H9 (cell line): Measurements from ENCODE around the gene IGLON5. TPM values are rescaled to one million over a fixed set of nuclear protein-coding genes. Genes with fewer than 3 reads are reported as not detected.

Source experiments
- DNase-seq: peaks from one replicate; pipeline ENCODE4 v3.0.0-alpha.2; 2017
- H2AFZ ChIP-seq: one replicate; pipeline ENCODE4 v1.6.1; 2013; ENCODE audit warnings: mild to moderate bottlenecking, low read length, control low read depth, moderate library complexity
- H2AK5ac ChIP-seq: 2 replicates; pipeline ENCODE4 v1.6.1; 2013; ENCODE audit warnings: low read length, control low read depth, mixed read lengths; ENCODE audit not compliant: insufficient read length
- H2BK120ac ChIP-seq: one replicate; pipeline ENCODE4 v1.6.1; 2013; ENCODE audit warnings: low read depth, mild to moderate bottlenecking, low read length, control low read depth, inconsistent platforms; ENCODE audit not compliant: poor library complexity, severe bottlenecking
- H2BK12ac ChIP-seq: 2 replicates; pipeline ENCODE4 v1.6.1; 2013; ENCODE audit warnings: low read length, control low read depth, mixed read lengths, low read depth; ENCODE audit not compliant: insufficient read length
- H2BK15ac ChIP-seq: 2 replicates; pipeline ENCODE4 v1.6.1; 2013; ENCODE audit warnings: low read depth, low read length, control low read depth
- H2BK20ac ChIP-seq: one replicate; pipeline ENCODE4 v1.6.1; 2013; ENCODE audit warnings: low read depth, mild to moderate bottlenecking, low read length, control low read depth, inconsistent platforms; ENCODE audit not compliant: poor library complexity, severe bottlenecking
- H2BK5ac ChIP-seq: 2 replicates; pipeline ENCODE4 v1.6.1; 2013; ENCODE audit warnings: low read length, control low read depth, mixed read lengths; ENCODE audit not compliant: insufficient read length
- H3K14ac ChIP-seq: 2 replicates; pipeline ENCODE4 v1.6.1; 2013; ENCODE audit warnings: low read length, control low read depth; ENCODE audit not compliant: insufficient read depth
- H3K18ac ChIP-seq: 2 replicates; pipeline ENCODE4 v1.6.1; 2013; ENCODE audit warnings: low read depth, mild to moderate bottlenecking, mixed read lengths, low read length, control low read depth; ENCODE audit not compliant: insufficient read length
- H3K23ac ChIP-seq: 2 replicates; pipeline ENCODE4 v1.6.1; 2013; ENCODE audit warnings: low read length, control low read depth, mixed read lengths, low read depth; ENCODE audit not compliant: insufficient read length
- H3K23me2 ChIP-seq: 2 replicates; pipeline ENCODE4 v1.6.1; 2013; ENCODE audit warnings: low read depth, mild to moderate bottlenecking, mixed read lengths, low read length, control low read depth; ENCODE audit not compliant: insufficient read length, poor library complexity, severe bottlenecking
- H3K27ac ChIP-seq: 2 replicates; pipeline ENCODE4 v1.5.1; 2013; ENCODE audit warnings: low read length, control low read depth, mixed read lengths, low read depth; ENCODE audit not compliant: insufficient read length
- H3K27me3 ChIP-seq: 2 replicates; pipeline ENCODE4 v1.6.1; 2013; ENCODE audit warnings: low read length, control low read depth, inconsistent platforms; ENCODE audit not compliant: insufficient read depth
- H3K4ac ChIP-seq: 2 replicates; pipeline ENCODE4 v1.6.1; 2013; ENCODE audit warnings: low read depth, mild to moderate bottlenecking, control low read depth, inconsistent platforms, low read length, moderate library complexity
- H3K4me1 ChIP-seq: 2 replicates; pipeline ENCODE4 v1.6.1; 2013; ENCODE audit warnings: low read length, control low read depth, inconsistent platforms; ENCODE audit not compliant: insufficient read depth
- H3K4me2 ChIP-seq: 2 replicates; pipeline ENCODE4 v1.6.1; 2013; ENCODE audit warnings: low read length, control low read depth, mixed read lengths; ENCODE audit not compliant: insufficient read length, insufficient read depth
- H3K56ac ChIP-seq: 2 replicates; pipeline ENCODE4 v1.6.1; 2013; ENCODE audit warnings: low read depth, mild to moderate bottlenecking, mixed read lengths, low read length, control low read depth; ENCODE audit not compliant: insufficient read length
- H3K79me1 ChIP-seq: 2 replicates; pipeline ENCODE4 v1.6.1; 2013; ENCODE audit warnings: low read depth, mild to moderate bottlenecking, moderate library complexity, low read length, control low read depth, inconsistent platforms; ENCODE audit not compliant: insufficient read depth, poor library complexity, severe bottlenecking
- H3K79me2 ChIP-seq: 2 replicates; pipeline ENCODE4 v1.6.1; 2013; ENCODE audit warnings: low read length, control low read depth, inconsistent platforms; ENCODE audit not compliant: insufficient read depth
- H3K9ac ChIP-seq: 2 replicates; pipeline ENCODE4 v1.6.1; 2013; ENCODE audit warnings: low read length, control low read depth, mixed read lengths; ENCODE audit not compliant: insufficient read length; ENCODE audit errors: extremely low read depth
- H3K9me3 ChIP-seq: one replicate; pipeline ENCODE4 v1.6.1; 2013; ENCODE audit warnings: low read depth, low read length, inconsistent platforms; ENCODE audit not compliant: control insufficient read depth
- H3T11ph ChIP-seq: one replicate; pipeline ENCODE4 v1.6.1; 2013; ENCODE audit warnings: mild to moderate bottlenecking, low read length, control low read depth, inconsistent platforms
- H4K20me1 ChIP-seq: one replicate; pipeline ENCODE4 v1.6.1; 2013; ENCODE audit not compliant: control insufficient read depth, insufficient read length, insufficient read depth
- H4K5ac ChIP-seq: 2 replicates; pipeline ENCODE4 v1.6.1; 2013; ENCODE audit warnings: low read depth, mild to moderate bottlenecking, mixed read lengths, low read length, control low read depth; ENCODE audit not compliant: insufficient read length
- H4K8ac ChIP-seq: replicated peaks from 2 replicates; pipeline ENCODE4 v1.6.1; 2013; ENCODE audit warnings: low read length, control low read depth, mixed read lengths, low read depth; ENCODE audit not compliant: insufficient read length
- H4K91ac ChIP-seq: 2 replicates; pipeline ENCODE4 v1.6.1; 2013; ENCODE audit warnings: low read depth, mild to moderate bottlenecking, moderate library complexity, mixed read lengths, low read length, control low read depth; ENCODE audit not compliant: insufficient read length
- H3K27ac Mint-ChIP-seq, 3 experiments: 2 replicates in 2 of 3; 3 replicates in 1 of 3; pipeline ENCODE4 v1.8.0; 2020 to 2021; ENCODE audit warnings: mixed read lengths in 3 of 3, mild to moderate bottlenecking in 1 of 3, moderate library complexity in 1 of 3
- H3K27me3 Mint-ChIP-seq: 2 replicates; pipeline ENCODE4 v1.8.0; 2021; ENCODE audit warnings: low read depth, mild to moderate bottlenecking, moderate library complexity, mixed read lengths
- H3K36me3 Mint-ChIP-seq, 3 experiments: 2 replicates in 2 of 3; 3 replicates in 1 of 3; pipeline ENCODE4 v1.8.0; 2020 to 2021; ENCODE audit warnings: low read depth in 3 of 3, mixed read lengths in 3 of 3; ENCODE audit not compliant: insufficient read depth in 1 of 3
- H3K4me1 Mint-ChIP-seq, 2 experiments: 2 replicates each; pipeline ENCODE4 v1.8.0; 2020; ENCODE audit warnings: mixed read lengths in 2 of 2
- H3K4me3 Mint-ChIP-seq, 2 experiments: 2 replicates in 1 of 2; 3 replicates in 1 of 2; pipeline ENCODE4 v1.8.0; 2020 to 2021; ENCODE audit warnings: mild to moderate bottlenecking in 2 of 2, mixed read lengths in 2 of 2, moderate library complexity in 1 of 2
- H3K9me3 Mint-ChIP-seq, 2 experiments: 2 replicates in 1 of 2; 3 replicates in 1 of 2; pipeline ENCODE4 v1.8.0; 2020; ENCODE audit warnings: mild to moderate bottlenecking in 2 of 2, mixed read lengths in 2 of 2, moderate library complexity in 1 of 2
- CTCF ChIP-seq: fragments of 200-600 bp; sonication (generic); conservative IDR thresholded peaks from 3 replicates; pipeline ENCODE4 v1.8.0; 2021; ENCODE audit warnings: antibody characterized with exemption, mild to moderate bottlenecking
- WGBS: extraction: QIAGEN DNeasy Blood & Tissue Kit; methylation state at CpG from one replicate; pipeline ENCODE4 v1.1.7; 2013; ENCODE audit warnings: missing lambda C conversion rate, low lambda C conversion rate, mixed read lengths; ENCODE audit not compliant: insufficient read length; ENCODE audit errors: extremely low coverage; 5-methylcytosine and 5-hydroxymethylcytosine counted together
- total RNA-seq: library from RNA; stranded (reverse); gene quantifications from 2 replicates; pipeline ENCODE4 v1.2.1, GENCODE V29; 2021

The IGLON5 gene
- total RNA-seq, 1 experiment from 2014 or later = 41.4 TPM

- peaks cover 4% of the 10 kb centered on the region for H3K27me3 Mint-ChIP-seq
- no CpG with 5 or more reads among the region's 9 CpGs for WGBS
Observed at GRCh38 chr19:51380379-51380778, 68.9 kb downstream of the IGLON5 start.

More at GRCh38 chr19:51380379-51380778, 68.9 kb downstream of the IGLON5 start:
- no peak overlapping the region for H3K4me2 ChIP-seq
- Mint-ChIP-seq H3K36me3 (peaks cover 0 to 13% (median 2%) of the 10 kb centered on the region in 3 experiments; a peak in 1 of 7 replicates), H3K4me3 (no peak overlapping the region), H3K4me1 (peaks cover 3% of the 10 kb centered on the region in 2 experiments; a peak in 2 of 4 replicates), H3K27ac (peak overlapping the region in 1 of 3 experiments; percentile 77; a peak in 1 of 7 replicates), H3K9me3 (peaks cover 25 to 26% of the 10 kb centered on the region in 2 experiments)
- no peak overlapping the region for H3K27ac ChIP-seq
- no peak overlapping the region for H2BK5ac ChIP-seq
- H3K14ac ChIP-seq = no peak overlapping the region
- no peak overlapping the region for H4K91ac ChIP-seq
- H3K23ac ChIP-seq = no peak overlapping the region
- no peak overlapping the region for H2AK5ac ChIP-seq
- no peak for TF ChIP-seq CTCF
- no peak overlapping the region for H2AFZ ChIP-seq
- H4K5ac ChIP-seq = no peak overlapping the region
- H3K79me1 ChIP-seq = no peaks in the 10 kb centered on the region
- no peak overlapping the region for H2BK20ac ChIP-seq
- no peak overlapping the region for H2BK12ac ChIP-seq
- no peaks in the 10 kb centered on the region for H3K4me1 ChIP-seq
- no peaks in the 10 kb centered on the region for H3K23me2 ChIP-seq
- H3K18ac ChIP-seq = no peak overlapping the region
- H3K4ac ChIP-seq = no peak overlapping the region
- peaks cover 10% of the 10 kb centered on the region for H3K9me3 ChIP-seq
- H3K9ac ChIP-seq = no peak overlapping the region
- H4K20me1 ChIP-seq = no peaks in the 10 kb centered on the region
- no peak for DNase-seq
- H3K79me2 ChIP-seq = no peaks in the 10 kb centered on the region
- no peak overlapping the region for H4K8ac ChIP-seq
- no peaks in the 10 kb centered on the region for H3K27me3 ChIP-seq
- H2BK15ac ChIP-seq = no peak overlapping the region
- H2BK120ac ChIP-seq = no peak overlapping the region
- H3T11ph ChIP-seq = no peak overlapping the region
- no peak overlapping the region for H3K56ac ChIP-seq

Other genes starting within 250 kb of the IGLON5 start
- gene KLK13, start 246.6 kb upstream of the IGLON5 start, total RNA-seq = 3.0 and 4.2 TPM in 2 replicates
- gene KLK14, start 228.8 kb upstream of the IGLON5 start, total RNA-seq = 0.26 and 0.46 TPM in 2 replicates
- 8.0 and 8.8 TPM in 2 replicates for gene CTU1, start 203.2 kb upstream of the IGLON5 start, total RNA-seq
- not detected in 2 replicates for gene SIGLEC9, start 186.7 kb upstream of the IGLON5 start, total RNA-seq
- gene SIGLEC7, start 169.3 kb upstream of the IGLON5 start, total RNA-seq = not detected in 2 replicates
- 0.09 and 0.35 TPM in 2 replicates for gene CD33, start 86.6 kb upstream of the IGLON5 start, total RNA-seq
- gene SIGLECL1, start 60.6 kb upstream of the IGLON5 start, total RNA-seq = not detected in 2 replicates
- gene VSIG10L, start 30.5 kb downstream of the IGLON5 start, total RNA-seq = 5.3 and 5.6 TPM in 2 replicates
- gene ETFB, start 54.7 kb downstream of the IGLON5 start, total RNA-seq = 44.8 and 49.4 TPM in 2 replicates
- gene CLDND2, start 57.4 kb downstream of the IGLON5 start, total RNA-seq = 1.7 TPM in 1 of 2 replicates, not detected in the other
- gene NKG7, start 61.0 kb downstream of the IGLON5 start, total RNA-seq = not detected in 2 replicates
- gene LIM2, start 76.3 kb downstream of the IGLON5 start, total RNA-seq = not detected in 2 replicates
- gene C19orf84, start 78.9 kb downstream of the IGLON5 start, total RNA-seq = 4.1 and 4.8 TPM in 2 replicates
- gene SIGLEC10, start 106.0 kb downstream of the IGLON5 start, total RNA-seq = not detected in 2 replicates
- not detected in 2 replicates for gene SIGLEC8, start 146.8 kb downstream of the IGLON5 start, total RNA-seq
- gene CEACAM18, start 166.9 kb downstream of the IGLON5 start, total RNA-seq = not detected in 2 replicates
- gene SIGLEC12, start 190.2 kb downstream of the IGLON5 start, total RNA-seq = not detected in 2 replicates
- 0.31 TPM in 1 of 2 replicates, not detected in the other for gene SIGLEC6, start 220.0 kb downstream of the IGLON5 start, total RNA-seq